ENCODE measurements around the gene ZBTB7C.

Gene ZBTB7C

GRCh38 chr18:48057018-48057417, 352.2 kb downstream of the ZBTB7C start:
- TF ChIP-seq SIN3A (IDR thresholded peaks at IDR 0.05; ENCODE audit: borderline replicate concordance, insufficient read depth, low read length) = no peak
- no peak for TF ChIP-seq FOXP2 (optimal IDR thresholded peaks at IDR 0.05; ENCODE audit: borderline replicate concordance, extremely low read depth, extremely low read length, insufficient read depth)
- TF ChIP-seq TAF1 (IDR thresholded peaks at IDR 0.05; ENCODE audit: borderline replicate concordance, insufficient read depth, low read length) = no peak
- TF ChIP-seq POLR2AphosphoS5 (IDR thresholded peaks at IDR 0.05; ENCODE audit: low read depth, low read length) = no peak
- TF ChIP-seq REST (IDR thresholded peaks at IDR 0.05; ENCODE audit: insufficient read depth in 1 of 2, low read depth in 2 of 2, low read length in 2 of 2) = no peak

GRCh38 chr18:48055351-48055750, 353.8 kb downstream of the ZBTB7C start:
- TF ChIP-seq TAF1 (IDR thresholded peaks at IDR 0.05; ENCODE audit: borderline replicate concordance, insufficient read depth, low read length) (no peak), REST (IDR thresholded peaks at IDR 0.05; ENCODE audit: insufficient read depth in 1 of 2, low read depth in 2 of 2, low read length in 2 of 2) (no peak), FOXP2 (optimal IDR thresholded peaks at IDR 0.05; ENCODE audit: borderline replicate concordance, extremely low read depth, extremely low read length, insufficient read depth) (no peak), SIN3A (IDR thresholded peaks at IDR 0.05; ENCODE audit: borderline replicate concordance, insufficient read depth, low read length) (no peak), POLR2AphosphoS5 (IDR thresholded peaks at IDR 0.05; ENCODE audit: low read depth, low read length) (no peak)

- no peak for TF ChIP-seq TAF1 (IDR thresholded peaks at IDR 0.05; ENCODE audit: borderline replicate concordance, insufficient read depth, low read length)
- TF ChIP-seq FOXP2 (optimal IDR thresholded peaks at IDR 0.05; ENCODE audit: borderline replicate concordance, extremely low read depth, extremely low read length, insufficient read depth) = no peak
- no peak for TF ChIP-seq SIN3A (IDR thresholded peaks at IDR 0.05; ENCODE audit: borderline replicate concordance, insufficient read depth, low read length)
- TF ChIP-seq POLR2AphosphoS5 (IDR thresholded peaks at IDR 0.05; ENCODE audit: low read depth, low read length) = no peak
- TF ChIP-seq REST (IDR thresholded peaks at IDR 0.05; ENCODE audit: insufficient read depth in 1 of 2, low read depth in 2 of 2, low read length in 2 of 2) = no peak
Measured at GRCh38 chr18:48053881-48054816, 355.0 kb downstream of the ZBTB7C start.

GRCh38 chr18:48052842-48053241, 356.3 kb downstream of the ZBTB7C start:
- TF ChIP-seq SIN3A (IDR thresholded peaks at IDR 0.05; ENCODE audit: borderline replicate concordance, insufficient read depth, low read length) (no peak), TAF1 (IDR thresholded peaks at IDR 0.05; ENCODE audit: borderline replicate concordance, insufficient read depth, low read length) (no peak), REST (IDR thresholded peaks at IDR 0.05; ENCODE audit: insufficient read depth in 1 of 2, low read depth in 2 of 2, low read length in 2 of 2) (no peak)
